ENCODE results near the gene F3. TPM values are rescaled to one million over a fixed set of nuclear protein-coding genes. Genes with fewer than 3 reads are reported as not detected.

The F3 gene
- total and polyA plus RNA-seq, 2 of the 13 experiments (the other 11 are each of a cell fraction or from before 2014, with no cell fraction given) = 5.8 to 9.0 TPM

DNA sequence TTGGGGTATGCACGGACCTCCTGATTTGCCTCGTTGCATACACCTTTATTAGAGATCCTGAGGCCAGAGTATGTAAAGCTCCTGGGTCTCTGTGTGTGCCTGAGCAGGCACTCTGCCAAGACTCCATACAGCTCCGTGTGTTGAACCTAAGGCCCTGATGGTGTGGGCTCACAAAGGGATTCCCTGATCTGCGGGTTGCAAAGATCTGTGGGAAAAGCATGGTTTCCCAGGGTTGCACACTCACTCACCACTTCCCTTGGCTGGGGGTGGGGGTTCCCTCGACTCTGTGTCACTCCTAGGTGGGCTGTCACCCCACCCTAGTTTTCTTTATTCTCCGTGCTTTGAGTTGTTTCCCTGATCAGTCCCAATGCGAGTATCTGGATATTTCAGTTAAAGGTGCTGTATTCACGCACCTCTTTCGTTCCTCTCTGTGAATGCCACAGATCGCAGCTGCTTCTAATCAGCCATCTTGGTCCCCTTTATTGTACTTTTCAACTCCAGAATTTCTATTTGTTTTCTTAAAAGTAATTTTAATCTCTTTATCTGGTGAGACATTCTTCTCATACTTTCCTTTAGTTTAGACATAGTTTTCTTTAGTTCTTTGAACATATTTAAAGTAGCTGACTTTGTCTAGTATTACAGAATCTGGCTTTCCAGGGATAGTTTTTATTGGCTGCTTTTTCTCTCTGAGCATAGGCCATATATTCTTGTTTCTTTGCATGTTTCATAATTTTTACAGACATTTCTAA is 39.0 kb upstream of the F3 start (continued):
- TF ChIP-seq ZHX2 (IDR thresholded peaks at IDR 0.05; ENCODE audit: low read depth) = 0 out of 2 replicates have a peak, but pooled peaks have one; percentile 34
- no peak for TF ChIP-seq ZHX2 (CRISPR knock-in tag; IDR thresholded peaks at IDR 0.05; ENCODE audit: borderline replicate concordance)

- no peak overlapping the region for H3K27ac ChIP-seq (ENCODE audit: extremely low read length, insufficient read depth, low read length)
- FAIRE-seq (peak; percentile 78), DNase-seq (ENCODE audit: low spot score) (peak; percentile 58), ATAC-seq (peak; percentile 94)
- intact Hi-C loops (cut with micrococcal nuclease; ENCODE audit: unreplicated experiment) (no loop called here), in situ Hi-C loops (cut with HindIII; ENCODE audit: extremely low pct_ligation_motif_present, low pct_unique_long_range_greater_than_20kb) (no loop called here)
- ChIA-PET POLR2A (interaction anchor here (0.9 to 1.4 kb wide), 3 partner anchors 19 to 44 kb away, joined by 3 to 5 read pairs (median 4); partner anchors contain the start of gene F3), CTCF (ENCODE audit: low intra/inter-chr PET ratio, low total read pairs) (no interaction called here)
- no peak overlapping the region; the same call in 1 of the 2 replicates for H3K9ac ChIP-seq (ENCODE audit: insufficient read depth, low read depth, low read length)
- H3K27me3 ChIP-seq (ENCODE audit: control insufficient read depth in 1 of 2, insufficient read depth in 2 of 2, low read length in 2 of 2) = no peaks in the 10 kb centered on the region
- H3K9me3 ChIP-seq (ENCODE audit: low read length) = no peaks in the 10 kb centered on the region
- H3K79me2 ChIP-seq (ENCODE audit: insufficient read depth, low read length) = no peaks in the 10 kb centered on the region
- no peaks in the 10 kb centered on the region for H4K20me1 ChIP-seq (ENCODE audit: insufficient read depth, low read length)
- no TSS peak for BruUV-seq (replicated peaks)
- H3K4me1 ChIP-seq (ENCODE audit: insufficient read depth, low read length) = peaks cover 24% of the 10 kb centered on the region
- H2AFZ ChIP-seq (ENCODE audit: low read length) = peak overlapping the region; percentile 76
- H3K4me2 ChIP-seq (ENCODE audit: low read depth, low read length) = peak overlapping the region; percentile 82
- H3K4me3 ChIP-seq (replicated peaks in 1 of 3; ENCODE audit: insufficient read depth in 1 of 3, low read depth in 2 of 3, low read length in 3 of 3) = peak overlapping the region; percentile 13 to 58 (median 38)
- H3K36me3 ChIP-seq (replicated peaks in 1 of 2; ENCODE audit: control insufficient read depth in 1 of 2, insufficient read depth in 2 of 2, low read length in 2 of 2) = no peaks in the 10 kb centered on the region
- no CpG with 5 or more reads among the region's 2 CpGs for WGBS (ENCODE audit: low lambda C conversion rate)
- TF ChIP-seq MAF1 (CRISPR knock-in tag; IDR thresholded peaks at IDR 0.05; ENCODE audit: borderline replicate concordance) (no peak), ZNF20 (CRISPR knock-in tag; IDR thresholded peaks at IDR 0.05) (no peak), ZMAT3 (CRISPR knock-in tag; conservative IDR thresholded peaks at IDR 0.05) (no peak), NKX3-1 (CRISPR knock-in tag; IDR thresholded peaks at IDR 0.05) (no peak), ZNF281 (CRISPR knock-in tag; IDR thresholded peaks at IDR 0.05; ENCODE audit: borderline replicate concordance) (peak; percentile 72; the same call in 1 of the 2 replicates), EEA1 (CRISPR knock-in tag; IDR thresholded peaks at IDR 0.05; ENCODE audit: borderline replicate concordance) (no peak), KAT7 (CRISPR knock-in tag; IDR thresholded peaks at IDR 0.05; ENCODE audit: borderline replicate concordance) (no peak), KDM1A (CRISPR knock-in tag; IDR thresholded peaks at IDR 0.05) (no peak), PHF8 (CRISPR knock-in tag; IDR thresholded peaks at IDR 0.05) (no peak)
- TF ChIP-seq, protein P1, sequence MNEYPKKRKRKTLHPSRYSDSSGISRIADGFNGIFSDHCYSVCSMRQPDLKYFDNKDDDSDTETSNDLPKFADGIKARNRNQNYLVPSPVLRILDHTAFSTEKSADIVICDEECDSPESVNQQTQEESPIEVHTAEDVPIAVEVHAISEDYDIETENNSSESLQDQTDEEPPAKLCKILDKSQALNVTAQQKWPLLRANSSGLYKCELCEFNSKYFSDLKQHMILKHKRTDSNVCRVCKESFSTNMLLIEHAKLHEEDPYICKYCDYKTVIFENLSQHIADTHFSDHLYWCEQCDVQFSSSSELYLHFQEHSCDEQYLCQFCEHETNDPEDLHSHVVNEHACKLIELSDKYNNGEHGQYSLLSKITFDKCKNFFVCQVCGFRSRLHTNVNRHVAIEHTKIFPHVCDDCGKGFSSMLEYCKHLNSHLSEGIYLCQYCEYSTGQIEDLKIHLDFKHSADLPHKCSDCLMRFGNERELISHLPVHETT (CRISPR knock-in tag; conservative IDR thresholded peaks at IDR 0.05) = no peak
These were observed 38.3 kb upstream of the F3 start for GRCh38 chr1:94579876-94580294.
